MM.1S (cell line): Measurements from ENCODE around the gene SERTAD2.

Source experiments
- EZH2 ChIP-seq: fragments of 300-600 bp; sonication (generic); optimal IDR thresholded peaks from 2 replicates; pipeline ENCODE3; 2017; ENCODE audit warnings: low read depth, mild to moderate bottlenecking, antibody characterized with exemption, low read length, mixed read lengths
- EZH2phosphoT487 ChIP-seq: fragments of 300-600 bp; sonication (generic); IDR thresholded peaks from 2 replicates; pipeline ENCODE4 v1.6.1; 2018; ENCODE audit warnings: antibody characterized with exemption, low read length
- TF ChIP-seq, protein P1 (sequence below): fragments of 300-600 bp; sonication (generic); IDR thresholded peaks from 2 replicates; pipeline ENCODE4 v1.5.1; 2016; ENCODE audit warnings: antibody characterized with exemption, low read length, mixed read lengths

DNA sequence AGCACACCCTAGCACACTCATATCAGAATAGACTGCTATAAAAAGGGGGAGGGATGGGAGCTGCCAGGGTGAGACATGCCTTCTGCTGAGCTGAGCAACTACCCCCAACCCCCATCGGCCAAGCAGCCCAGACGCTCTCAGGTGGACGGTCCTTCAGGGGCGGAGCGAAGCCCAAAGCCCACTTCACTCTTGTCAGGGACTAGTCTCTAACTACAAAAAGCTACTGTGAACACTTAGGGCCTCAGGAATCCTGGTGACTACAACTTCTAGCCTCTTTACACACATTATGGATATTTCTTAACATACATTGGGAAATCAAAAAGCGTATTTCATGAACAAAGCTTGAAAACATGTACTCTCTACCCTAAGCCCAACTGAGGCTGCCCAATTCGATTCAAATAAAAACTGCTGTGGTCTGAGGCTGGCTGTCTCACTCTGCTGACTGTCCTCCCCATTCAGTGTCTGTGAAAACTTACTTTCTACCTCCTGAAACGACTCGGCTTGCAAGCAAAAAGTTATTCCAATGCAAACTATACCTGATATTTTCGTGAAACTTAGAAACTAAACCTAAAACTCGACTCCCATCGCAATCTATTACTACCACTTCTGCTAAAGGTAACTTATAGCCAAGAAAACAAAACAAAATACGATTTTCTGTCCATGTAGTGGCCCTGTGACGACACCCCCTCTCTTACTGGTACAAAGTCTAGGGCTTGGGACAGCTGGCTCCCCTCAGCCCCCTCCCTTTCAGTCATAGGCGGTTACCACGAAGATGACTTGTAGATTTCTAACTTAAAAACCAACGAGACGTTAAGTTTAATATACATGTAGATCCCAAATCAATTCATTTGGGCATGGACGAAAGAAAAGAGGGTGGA lies 1.2 kb downstream of the SERTAD2 start:
- TF ChIP-seq, protein P1, sequence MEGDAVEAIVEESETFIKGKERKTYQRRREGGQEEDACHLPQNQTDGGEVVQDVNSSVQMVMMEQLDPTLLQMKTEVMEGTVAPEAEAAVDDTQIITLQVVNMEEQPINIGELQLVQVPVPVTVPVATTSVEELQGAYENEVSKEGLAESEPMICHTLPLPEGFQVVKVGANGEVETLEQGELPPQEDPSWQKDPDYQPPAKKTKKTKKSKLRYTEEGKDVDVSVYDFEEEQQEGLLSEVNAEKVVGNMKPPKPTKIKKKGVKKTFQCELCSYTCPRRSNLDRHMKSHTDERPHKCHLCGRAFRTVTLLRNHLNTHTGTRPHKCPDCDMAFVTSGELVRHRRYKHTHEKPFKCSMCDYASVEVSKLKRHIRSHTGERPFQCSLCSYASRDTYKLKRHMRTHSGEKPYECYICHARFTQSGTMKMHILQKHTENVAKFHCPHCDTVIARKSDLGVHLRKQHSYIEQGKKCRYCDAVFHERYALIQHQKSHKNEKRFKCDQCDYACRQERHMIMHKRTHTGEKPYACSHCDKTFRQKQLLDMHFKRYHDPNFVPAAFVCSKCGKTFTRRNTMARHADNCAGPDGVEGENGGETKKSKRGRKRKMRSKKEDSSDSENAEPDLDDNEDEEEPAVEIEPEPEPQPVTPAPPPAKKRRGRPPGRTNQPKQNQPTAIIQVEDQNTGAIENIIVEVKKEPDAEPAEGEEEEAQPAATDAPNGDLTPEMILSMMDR, result no peak
- TF ChIP-seq EZH2 (no peak), EZH2phosphoT487 (no peak)
